ENCODE results near the gene USP30.
"Not testable (repeated sequence)": the region's sequence is repeated elsewhere in the genome, so short reads cannot be mapped to it uniquely, and the experiment has no call there.

USP30 gene

GRCh38 chr12:109053382-109054123, 1.2 kb downstream of the USP30 start:
- peak in 2 of 5 experiments; percentile 42 to 69 for DNase-seq

DNA sequence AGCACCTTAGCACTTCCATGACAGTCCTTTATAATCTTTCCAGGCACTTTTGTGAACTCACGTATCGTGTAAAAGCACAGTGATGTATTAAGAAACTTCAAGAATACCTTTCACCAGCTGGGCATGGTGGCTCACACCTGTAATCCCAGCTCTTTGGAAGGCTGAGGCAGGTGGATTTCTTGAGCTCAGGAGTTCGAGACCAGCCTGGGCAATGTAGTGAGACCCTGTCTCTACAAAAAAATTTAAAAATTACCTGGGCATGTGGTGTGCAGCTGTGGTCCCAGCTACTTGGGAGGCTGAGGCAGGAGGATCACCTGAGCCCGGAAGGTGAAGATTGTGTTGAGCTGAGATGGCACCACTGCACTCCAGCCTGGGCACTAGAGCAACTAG, 1.7 kb downstream of the USP30 start:
- not testable (repeated sequence) for DNase-seq

DNA sequence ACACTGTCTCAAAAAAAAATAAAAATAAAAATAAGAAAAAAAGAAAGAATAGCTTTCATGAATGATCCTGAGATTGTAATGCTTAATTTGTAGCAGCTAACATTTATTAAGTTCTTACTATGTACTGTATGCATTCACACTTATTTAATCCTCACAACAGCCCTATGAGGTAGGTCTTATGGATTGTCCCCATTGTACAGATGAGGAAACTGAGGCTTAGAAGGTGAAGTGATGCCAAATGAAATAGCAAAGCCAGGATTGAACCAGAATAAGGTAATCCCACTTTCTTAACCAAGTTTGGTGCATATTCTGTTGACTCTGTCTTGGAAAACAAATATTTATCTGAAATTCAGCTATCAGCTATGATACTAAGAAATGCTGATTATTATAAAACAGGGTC, 2.1 kb downstream of the USP30 start:
- DNase-seq: no peak

GRCh38 chr12:109056891-109057290, 4.5 kb downstream of the USP30 start:
- no peak for DNase-seq

- DNase-seq: no peak
Observed at GRCh38 chr12:109057376-109057775, 5.0 kb downstream of the USP30 start.

GRCh38 chr12:109058773-109059172, 6.4 kb downstream of the USP30 start:
- no peak for DNase-seq

GRCh38 chr12:109064143-109064542, 11.8 kb downstream of the USP30 start:
- no peak for DNase-seq

GRCh38 chr12:109065154-109065852, 12.9 kb downstream of the USP30 start:
- no peak for DNase-seq

DNA sequence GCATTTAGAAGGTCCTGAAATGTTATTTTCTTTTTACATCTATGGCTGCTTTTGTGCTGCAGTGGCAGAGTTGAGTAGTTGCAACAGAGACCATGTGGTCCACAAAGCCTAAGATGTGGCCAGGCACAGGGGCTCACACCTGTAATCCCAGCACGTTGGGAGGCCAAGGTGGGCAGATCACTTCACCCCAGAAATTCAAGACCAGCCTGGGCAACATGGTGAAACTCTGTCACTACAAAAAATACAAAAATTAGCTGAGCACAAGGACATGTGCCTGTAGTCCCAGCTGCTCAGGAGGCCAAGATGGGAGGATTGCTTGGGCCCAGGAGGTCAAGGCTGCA, 13.4 kb downstream of the USP30 start:
- DNase-seq: no peak

DNA sequence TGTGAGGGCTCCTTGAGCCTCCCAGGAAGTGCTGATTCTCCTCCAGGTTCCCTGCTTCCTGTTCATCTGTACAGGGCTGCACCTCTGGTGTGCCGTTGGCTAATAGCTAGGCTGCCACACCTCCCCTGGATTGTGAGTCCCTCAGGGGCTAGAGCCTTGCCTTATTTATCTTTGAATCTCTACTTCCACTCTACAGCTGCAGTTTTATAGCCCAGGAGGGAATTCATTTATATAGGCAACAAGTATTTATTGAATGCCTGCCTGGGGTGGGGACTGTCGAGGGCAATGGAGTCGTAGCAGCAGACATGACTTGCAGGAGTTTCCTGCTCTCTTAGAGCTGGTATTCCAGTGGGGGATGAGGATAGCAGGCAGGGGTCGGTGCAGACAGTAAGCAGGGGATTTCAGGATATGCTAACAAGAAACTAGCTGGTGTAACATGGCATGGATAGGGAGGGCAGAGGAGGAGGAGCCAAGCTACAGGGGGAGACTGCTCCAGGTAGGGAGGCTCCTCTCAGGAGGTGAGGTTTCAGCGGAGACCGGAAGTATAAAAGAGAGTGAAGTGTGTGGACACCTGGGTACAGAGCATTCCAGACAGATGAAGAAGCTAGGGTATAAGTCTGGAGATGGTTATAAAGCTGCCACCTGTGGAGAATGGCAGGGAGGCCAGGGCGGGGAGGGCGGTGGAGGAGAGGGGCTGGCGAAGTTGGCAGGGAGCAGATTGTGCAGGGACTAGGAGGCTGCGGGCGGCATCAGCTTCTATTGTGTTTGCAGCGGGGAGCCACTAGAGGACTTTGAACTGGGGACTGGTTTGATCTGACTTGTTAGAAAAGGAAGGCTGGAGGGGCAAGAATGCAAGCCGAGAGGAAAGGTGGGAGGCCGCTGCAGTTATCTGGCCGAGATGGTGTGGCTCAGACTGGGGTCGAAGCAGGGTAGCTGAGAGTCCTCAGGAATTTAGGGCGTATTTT, 17.2 kb downstream of the USP30 start:
- DNase-seq: no peak

DNA sequence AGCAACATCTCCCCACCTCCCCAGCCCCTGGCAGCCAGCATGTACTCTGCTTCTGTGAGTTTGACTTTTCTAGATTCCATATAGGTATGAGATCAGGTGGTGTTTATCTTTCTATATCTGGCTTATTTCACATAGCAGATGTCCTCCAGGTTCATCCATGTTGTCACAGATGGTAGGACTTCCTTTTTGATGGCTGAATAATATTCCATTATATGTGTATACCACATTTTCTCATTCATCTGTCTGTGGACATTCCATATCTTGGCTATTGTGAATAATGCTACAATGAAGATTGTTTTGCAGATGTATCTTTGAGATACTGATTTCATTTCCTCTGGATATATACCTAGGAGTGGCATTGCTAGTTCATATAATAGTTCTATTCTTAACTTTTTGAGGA, 22.5 kb downstream of the USP30 start:
- DNase-seq: no peak

DNA sequence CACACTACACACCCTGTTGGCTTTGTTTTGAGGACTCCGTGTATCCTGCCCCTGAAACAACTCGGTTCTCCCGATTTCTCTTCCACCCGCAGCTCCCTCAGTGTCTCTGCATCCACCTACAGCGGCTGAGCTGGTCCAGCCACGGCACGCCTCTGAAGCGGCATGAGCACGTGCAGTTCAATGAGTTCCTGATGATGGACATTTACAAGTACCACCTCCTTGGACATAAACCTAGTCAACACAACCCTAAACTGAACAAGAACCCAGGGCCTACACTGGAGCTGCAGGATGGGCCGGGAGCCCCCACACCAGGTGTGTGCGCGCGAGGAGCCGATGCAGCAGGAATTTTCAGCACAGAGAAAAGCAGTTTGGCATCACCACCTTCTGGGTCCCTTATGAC, 30.4 kb downstream of the USP30 start:
- no peak for DNase-seq

GRCh38 chr12:109084425-109084824, 32.0 kb downstream of the USP30 start:
- DNase-seq: no peak

DNA sequence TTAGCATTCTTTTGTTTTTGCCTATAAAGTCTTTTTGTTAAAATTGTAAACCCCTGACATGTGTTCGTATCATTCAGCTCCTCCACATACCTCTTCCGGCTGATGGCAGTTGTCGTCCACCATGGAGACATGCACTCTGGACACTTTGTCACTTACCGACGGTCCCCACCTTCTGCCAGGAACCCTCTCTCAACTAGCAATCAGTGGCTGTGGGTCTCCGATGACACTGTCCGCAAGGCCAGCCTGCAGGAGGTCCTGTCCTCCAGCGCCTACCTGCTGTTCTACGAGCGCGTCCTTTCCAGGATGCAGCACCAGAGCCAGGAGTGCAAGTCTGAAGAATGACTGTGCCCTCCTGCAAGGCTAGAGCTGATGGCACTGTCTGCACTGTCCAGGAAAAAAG, 33.2 kb downstream of the USP30 start:
- no peak for DNase-seq

- DNase-seq: no peak
Observed at GRCh38 chr12:109087250-109087649, 34.9 kb downstream of the USP30 start.

DNA sequence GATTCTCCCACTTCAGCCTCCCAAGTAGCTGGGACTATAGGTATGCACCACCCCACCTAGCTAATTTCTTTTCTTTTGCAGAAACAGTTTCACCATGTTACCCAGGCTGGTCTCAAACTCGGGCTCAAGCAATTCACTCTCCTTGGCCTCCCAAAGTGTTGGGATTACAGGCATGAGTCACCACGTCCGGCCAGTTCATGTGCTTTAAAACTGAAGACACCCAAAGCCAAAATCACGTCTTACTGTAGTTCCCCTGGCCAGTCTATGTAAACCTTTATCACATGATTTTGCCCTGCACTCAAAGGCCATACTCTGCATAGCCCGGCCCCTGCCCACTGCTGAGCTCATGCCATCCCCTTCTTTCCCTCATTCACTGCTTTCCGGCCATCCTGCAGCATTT, 36.4 kb downstream of the USP30 start:
- DNase-seq: no peak

DNA sequence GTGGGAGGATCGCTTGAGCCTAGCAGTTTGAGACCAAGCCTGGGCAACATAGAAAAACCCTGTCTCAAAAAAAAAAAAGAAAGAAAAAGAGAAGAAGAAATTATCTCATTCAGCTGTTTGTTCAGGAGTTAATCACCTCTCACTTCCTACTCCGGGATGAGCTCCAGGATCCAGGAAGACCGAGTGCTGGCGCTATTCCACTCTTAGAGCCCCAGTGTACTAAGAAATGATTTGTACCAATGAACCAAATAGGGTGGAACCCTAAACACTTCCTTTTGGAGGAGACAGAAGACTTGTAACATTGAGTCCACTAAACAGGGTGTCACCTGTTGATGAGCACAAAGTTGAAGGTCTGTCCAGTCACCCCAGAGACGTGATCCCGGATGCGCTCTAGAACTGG, 37.3 kb downstream of the USP30 start:
- DNase-seq: no peak

DNA sequence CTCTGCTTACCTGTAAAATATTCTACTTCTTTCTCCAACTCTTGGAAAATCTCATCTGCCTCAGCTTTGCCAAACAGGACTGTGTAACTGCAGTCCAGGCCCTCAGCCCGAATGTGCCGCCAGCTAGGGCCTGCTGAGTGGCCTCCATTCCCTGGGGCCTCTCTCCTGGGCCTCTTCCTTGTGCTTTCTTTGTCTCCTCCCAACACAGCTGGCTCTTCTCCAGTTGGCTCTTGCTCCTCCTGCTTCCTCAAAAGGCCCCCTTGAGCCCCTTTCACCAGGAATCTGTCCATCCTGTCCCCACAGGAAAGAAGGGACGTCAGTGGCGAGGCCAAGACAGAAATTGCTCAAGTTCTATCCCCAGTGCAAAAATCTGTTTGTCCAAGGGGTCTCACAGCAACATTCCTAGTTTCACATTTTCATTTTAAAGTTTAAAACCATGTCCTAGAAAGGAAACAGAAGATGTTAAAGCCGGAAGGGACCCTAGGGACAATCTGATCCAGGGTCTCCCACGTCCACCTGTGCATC, 40.2 kb downstream of the USP30 start:
- no peak for DNase-seq

- peak; percentile 89 to 96 (median 93) for DNase-seq
Observed at GRCh38 chr12:109093022-109093918, 40.9 kb downstream of the USP30 start, which contains the start of gene ALKBH2. TSS of gene ALKBH2 (minus strand) at chr12:109093472. CDS start at chr12:109092786, 686 bp downstream.

DNA sequence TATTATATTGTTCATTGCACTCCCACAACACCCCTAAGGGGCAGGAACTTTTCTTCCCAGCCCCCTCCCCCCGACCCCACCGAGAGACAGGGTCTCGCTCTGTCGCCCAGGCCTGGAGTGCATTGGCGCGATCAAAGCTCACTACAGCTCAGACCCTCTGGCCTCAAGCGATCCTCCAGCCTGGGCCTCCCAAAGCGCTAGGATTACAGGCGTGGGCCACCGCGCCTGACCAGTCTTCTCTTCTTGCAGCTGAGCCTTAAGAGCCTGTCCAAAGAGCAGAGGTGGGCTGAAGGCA, 44.7 kb downstream of the USP30 start:
- no peak for DNase-seq

DNA sequence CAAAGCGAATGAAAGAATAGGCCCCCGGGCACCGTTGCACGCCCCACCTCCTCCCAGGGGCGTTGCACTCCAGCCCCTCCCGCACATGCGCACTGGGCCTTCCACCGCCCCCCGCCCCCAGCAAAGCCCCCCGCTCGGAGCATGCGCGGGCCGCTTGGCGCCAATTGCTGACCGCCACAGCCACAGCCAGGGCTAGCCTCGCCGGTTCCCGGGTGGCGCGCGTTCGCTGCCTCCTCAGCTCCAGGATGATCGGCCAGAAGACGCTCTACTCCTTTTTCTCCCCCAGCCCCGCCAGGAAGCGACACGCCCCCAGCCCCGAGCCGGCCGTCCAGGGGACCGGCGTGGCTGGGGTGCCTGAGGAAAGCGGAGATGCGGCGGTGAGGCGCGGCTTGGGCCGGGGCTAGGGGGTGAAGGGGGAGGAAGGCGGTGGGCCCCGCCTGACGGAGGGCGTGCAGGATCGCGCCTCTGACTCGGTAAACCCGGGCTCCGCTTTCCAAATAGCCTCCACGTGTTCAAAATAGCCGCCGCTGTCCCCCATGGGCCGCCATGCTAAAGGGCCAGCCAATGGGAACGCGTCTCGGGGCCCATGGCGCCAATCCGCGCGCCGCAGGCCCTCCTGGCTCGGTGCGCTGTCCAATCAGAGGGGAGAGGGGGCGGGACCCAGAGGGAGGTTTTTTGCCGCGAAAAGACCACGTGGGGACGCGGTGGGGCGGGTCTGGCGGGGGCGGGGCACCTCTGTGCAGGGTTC, 45.2 kb downstream of the USP30 start, which contains the start of gene UNG:
UNG (plus strand) TSS at position 163 of the 748 bp plus-strand sequence; CDS start at position 246, 83 bp downstream.
- DNase-seq: peak; percentile 90 to 97 (median 95)
